ENCODE data around the gene THSD7A. TPM values are rescaled to one million over a fixed set of nuclear protein-coding genes. Genes with fewer than 3 reads are reported as not detected.

The THSD7A gene
- total RNA-seq, result not detected in 2 replicates

- intact Hi-C loops (cut with micrococcal nuclease), result no loop called here
Measured at GRCh38 chr7:11831736-11832495, at the start of gene THSD7A. THSD7A (minus strand) TSS chr7:11832198; CDS start chr7:11831946, 252 bp downstream.

GRCh38 chr7:11881680-11882079 is 49.7 kb upstream of the THSD7A start:
- intact Hi-C loops (cut with micrococcal nuclease), result no loop called here

GRCh38 chr7:11875635-11876034 is 43.6 kb upstream of the THSD7A start:
- intact Hi-C loops (cut with micrococcal nuclease), result no loop called here

- intact Hi-C loops (cut with micrococcal nuclease), result no loop called here
Measured at GRCh38 chr7:11865671-11866070, 33.7 kb upstream of the THSD7A start.

GRCh38 chr7:11858622-11859302 is 26.8 kb upstream of the THSD7A start:
- intact Hi-C loops (cut with micrococcal nuclease), result no loop called here

- intact Hi-C loops (cut with micrococcal nuclease), result no loop called here
Measured at GRCh38 chr7:11858026-11858425, 26.0 kb upstream of the THSD7A start.

GRCh38 chr7:11848251-11848650 is 16.3 kb upstream of the THSD7A start:
- intact Hi-C loops (cut with micrococcal nuclease), result loop anchor here (5.0 kb wide), 1 partner anchor 46 kb away; no protein-coding TSS in a partner anchor

GRCh38 chr7:11847336-11847735 is 15.3 kb upstream of the THSD7A start:
- intact Hi-C loops (cut with micrococcal nuclease), result loop anchor here (5.0 kb wide), 1 partner anchor 45 kb away; no protein-coding TSS in a partner anchor

GRCh38 chr7:11846361-11846955 is 14.5 kb upstream of the THSD7A start:
- intact Hi-C loops (cut with micrococcal nuclease), result loop anchor here (5.0 kb wide), 1 partner anchor 44 kb away; no protein-coding TSS in a partner anchor

- intact Hi-C loops (cut with micrococcal nuclease), result no loop called here
Measured at GRCh38 chr7:11843113-11843765, 11.2 kb upstream of the THSD7A start.

- intact Hi-C loops (cut with micrococcal nuclease), result no loop called here
Measured at GRCh38 chr7:11841657-11842056, 9.7 kb upstream of the THSD7A start.

GRCh38 chr7:11835260-11835659 is 3.3 kb upstream of the THSD7A start:
- intact Hi-C loops (cut with micrococcal nuclease), result loop anchor here (5.0 kb wide), 1 partner anchor 487 kb away; no protein-coding TSS in a partner anchor

GRCh38 chr7:11833431-11833830 is 1.4 kb upstream of the THSD7A start:
- intact Hi-C loops (cut with micrococcal nuclease), result no loop called here

GRCh38 chr7:11831156-11831735 is 752 bp downstream of the THSD7A start:
- intact Hi-C loops (cut with micrococcal nuclease), result no loop called here

- intact Hi-C loops (cut with micrococcal nuclease), result no loop called here
Measured at GRCh38 chr7:11830582-11831155, 1.3 kb downstream of the THSD7A start.

GRCh38 chr7:11829954-11830353 is 2.0 kb downstream of the THSD7A start:
- intact Hi-C loops (cut with micrococcal nuclease), result no loop called here

- intact Hi-C loops (cut with micrococcal nuclease), result no loop called here
Measured at GRCh38 chr7:11819947-11820346, 12.1 kb downstream of the THSD7A start.

GRCh38 chr7:11819271-11819670 is 12.7 kb downstream of the THSD7A start:
- intact Hi-C loops (cut with micrococcal nuclease), result no loop called here

GRCh38 chr7:11818281-11818680 is 13.7 kb downstream of the THSD7A start:
- intact Hi-C loops (cut with micrococcal nuclease), result no loop called here

- intact Hi-C loops (cut with micrococcal nuclease), result no loop called here
Measured at GRCh38 chr7:11817111-11817740, 14.8 kb downstream of the THSD7A start.
